CD4-positive, alpha-beta T cell treated with Interleukin-4 for 1 hour (primary cell): ENCODE measurements around the gene XXYLT1.
"Not testable (repeated sequence)": the region's sequence is repeated elsewhere in the genome, so short reads cannot be mapped to it uniquely, and the experiment has no call there.

ENCODE experiments used
- DNase-seq, 2 donors: peaks; one replicate each; pipeline ENCODE4 v3.0.0-alpha.2; 2020 to 2022

The XXYLT1 gene

DNA sequence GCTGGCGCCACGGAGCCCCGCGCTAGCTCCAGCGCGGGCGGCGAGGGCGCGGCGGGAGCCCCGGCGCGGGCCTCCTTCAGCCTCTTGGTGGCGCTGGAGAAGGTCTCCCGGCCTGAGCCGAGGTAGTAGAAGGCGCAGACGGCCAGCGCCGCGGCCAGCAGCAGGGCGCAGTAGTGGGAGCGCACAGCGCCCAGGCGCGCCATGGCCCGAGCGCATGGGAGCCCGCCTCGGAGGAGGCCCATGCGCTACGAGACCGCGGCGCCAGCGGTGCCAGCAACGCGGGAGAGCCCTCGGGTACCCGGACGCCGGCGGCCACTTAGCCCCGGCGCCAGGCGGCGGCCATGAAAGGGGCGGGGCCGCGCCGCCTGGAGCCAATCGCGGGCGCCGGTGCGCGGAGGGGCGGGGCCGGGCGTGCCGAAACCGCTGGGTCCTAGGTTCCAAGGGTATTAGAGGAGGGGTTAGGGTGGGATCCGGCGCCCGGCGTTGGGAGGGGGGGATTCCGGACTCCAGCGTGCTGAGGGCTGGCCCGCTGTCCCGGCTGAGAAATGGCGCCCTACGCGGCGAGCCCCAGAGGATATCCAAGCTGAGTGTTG is at the start of gene XXYLT1:
Gene XXYLT1, minus strand, starts transcription at position 343 of the 593 bp plus-strand sequence. Its CDS starts 101 bp downstream, at position 242.
- peak; percentile 87 to 91 for DNase-seq

- DNase-seq: no peak
Measured at GRCh38 chr3:195319060-195319459, 48.1 kb upstream of the XXYLT1 start.

DNA sequence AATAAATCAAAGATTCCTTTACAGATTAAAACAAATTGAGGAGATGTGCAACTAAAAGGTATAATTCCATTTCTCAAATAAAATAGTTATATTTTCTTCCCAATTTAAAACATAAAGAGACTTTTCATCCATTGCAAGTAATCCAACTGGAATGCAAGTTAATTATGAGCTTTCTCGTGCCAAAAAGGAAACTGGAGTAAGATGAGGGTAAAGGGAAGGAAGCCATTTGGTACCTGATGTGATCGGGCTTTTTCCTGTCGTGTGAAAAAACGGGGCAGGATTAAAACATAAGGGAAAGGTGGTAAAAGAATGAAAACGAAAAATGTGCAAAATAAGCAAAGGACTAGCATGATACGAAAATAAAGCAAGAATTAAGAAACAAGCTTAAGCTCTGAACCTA is 41.8 kb upstream of the XXYLT1 start:
- no peak for DNase-seq

GRCh38 chr3:195307711-195308110 is 36.8 kb upstream of the XXYLT1 start:
- no peak for DNase-seq

DNA sequence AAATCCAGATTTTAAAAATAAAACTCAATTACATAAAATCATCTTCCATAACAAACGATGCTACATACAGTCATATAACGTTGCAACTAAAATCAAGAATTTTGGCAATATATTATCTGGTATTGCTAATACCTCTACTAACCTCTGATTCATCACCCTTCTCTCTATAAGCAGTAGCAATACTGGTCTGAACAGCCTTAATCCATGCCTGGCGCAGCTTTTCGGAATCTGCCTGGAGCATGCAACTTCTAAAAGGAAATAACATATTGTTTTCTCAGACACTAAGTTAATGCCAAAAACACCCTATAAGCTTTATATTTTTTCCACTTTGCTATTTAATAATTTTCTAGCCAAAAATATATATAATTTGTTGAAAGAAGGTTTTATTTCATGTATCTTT is 35.4 kb upstream of the XXYLT1 start:
- no peak for DNase-seq

DNA sequence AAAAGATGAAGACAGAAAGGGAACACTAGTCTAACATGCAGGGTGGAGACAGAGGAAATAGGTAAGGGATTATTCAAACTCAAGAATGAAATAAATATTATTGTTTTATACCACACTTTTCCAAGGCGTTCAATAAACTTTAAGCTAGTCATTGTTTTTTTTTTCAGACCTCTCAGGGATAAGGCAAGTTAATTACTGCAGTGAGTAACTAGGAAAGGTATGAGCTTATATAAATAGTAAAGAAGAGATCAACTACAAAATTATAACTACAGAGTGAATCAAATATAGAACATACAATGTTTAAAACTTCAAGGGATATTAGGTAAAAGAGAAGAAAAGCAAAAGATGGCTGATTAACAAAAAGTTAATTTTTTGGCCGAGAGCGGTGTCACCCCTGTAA is 31.5 kb upstream of the XXYLT1 start:
- no peak for DNase-seq

DNA sequence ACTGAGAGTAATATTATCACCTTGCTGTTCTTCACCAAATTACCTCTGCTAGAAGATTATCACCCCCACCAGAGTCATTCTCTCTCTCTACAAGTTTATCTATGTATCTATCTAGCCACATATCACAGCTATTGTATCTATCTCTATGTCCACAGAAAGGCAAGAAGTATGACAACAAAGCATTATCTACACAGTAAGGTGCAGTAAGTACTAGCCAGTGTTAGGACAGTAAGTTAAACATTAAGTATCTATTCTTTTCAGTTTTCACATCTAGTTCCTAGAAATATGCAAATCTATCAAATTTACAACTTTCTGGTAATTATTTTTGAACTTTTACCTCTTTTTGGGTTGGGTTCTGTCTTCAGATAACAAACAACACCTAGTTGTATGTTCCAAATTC is 26.5 kb upstream of the XXYLT1 start:
- DNase-seq: no peak

DNA sequence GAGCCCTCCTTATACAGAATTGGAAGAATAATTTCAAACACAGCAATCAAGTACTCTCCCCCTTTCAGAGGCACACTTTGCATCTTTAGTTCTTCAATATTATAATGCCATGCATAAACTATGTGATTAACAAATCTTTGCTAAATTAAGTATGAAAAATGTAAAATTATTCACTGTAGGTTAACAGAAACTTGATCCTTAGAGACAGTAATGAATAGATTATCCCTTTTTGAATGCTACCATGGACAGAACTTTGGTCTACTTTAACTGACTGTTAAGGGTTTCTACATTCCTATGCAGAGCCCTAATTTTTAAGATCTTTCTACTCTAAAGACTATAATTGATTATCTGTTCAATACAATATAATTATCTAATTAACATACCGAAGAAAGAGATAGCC is 25.7 kb upstream of the XXYLT1 start:
- DNase-seq: no peak

DNA sequence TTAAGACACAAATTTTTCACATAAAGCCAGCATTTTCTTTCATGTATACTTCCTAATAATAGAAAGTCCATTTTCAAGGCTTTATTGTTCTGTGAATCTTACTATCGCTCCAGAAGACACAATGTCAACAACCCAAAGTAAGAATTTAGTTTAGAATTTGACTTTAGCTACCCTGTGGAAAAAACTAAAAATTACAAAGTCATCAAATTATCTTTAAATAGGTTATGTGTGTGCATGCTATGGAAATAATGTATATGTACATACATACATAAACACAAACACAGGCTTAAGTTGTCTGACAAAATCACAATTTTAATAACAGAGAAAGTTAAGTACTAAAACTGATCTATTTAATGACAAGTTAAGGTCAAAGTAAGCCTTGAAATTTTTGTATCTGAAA is 20.2 kb upstream of the XXYLT1 start:
- no peak for DNase-seq

DNA sequence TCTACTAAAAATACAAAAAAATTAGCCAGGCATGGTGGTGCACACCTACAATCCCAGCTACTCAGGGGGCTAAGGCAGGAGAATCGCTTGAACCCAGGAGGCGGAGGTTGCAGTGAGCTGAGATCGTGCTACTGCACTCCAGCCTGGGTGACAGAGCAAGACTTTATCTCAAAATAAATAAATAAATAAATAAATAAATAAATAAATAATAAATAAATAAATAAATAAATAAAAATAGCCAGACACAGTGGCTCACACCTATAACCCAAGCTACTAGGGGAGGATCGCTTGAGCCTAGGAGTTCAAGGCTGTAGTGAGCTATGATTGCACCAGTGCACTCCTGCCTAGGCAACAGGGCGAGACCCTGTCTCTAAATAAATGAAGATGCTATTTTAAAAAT is 19.7 kb upstream of the XXYLT1 start:
- DNase-seq: not testable (repeated sequence)

DNA sequence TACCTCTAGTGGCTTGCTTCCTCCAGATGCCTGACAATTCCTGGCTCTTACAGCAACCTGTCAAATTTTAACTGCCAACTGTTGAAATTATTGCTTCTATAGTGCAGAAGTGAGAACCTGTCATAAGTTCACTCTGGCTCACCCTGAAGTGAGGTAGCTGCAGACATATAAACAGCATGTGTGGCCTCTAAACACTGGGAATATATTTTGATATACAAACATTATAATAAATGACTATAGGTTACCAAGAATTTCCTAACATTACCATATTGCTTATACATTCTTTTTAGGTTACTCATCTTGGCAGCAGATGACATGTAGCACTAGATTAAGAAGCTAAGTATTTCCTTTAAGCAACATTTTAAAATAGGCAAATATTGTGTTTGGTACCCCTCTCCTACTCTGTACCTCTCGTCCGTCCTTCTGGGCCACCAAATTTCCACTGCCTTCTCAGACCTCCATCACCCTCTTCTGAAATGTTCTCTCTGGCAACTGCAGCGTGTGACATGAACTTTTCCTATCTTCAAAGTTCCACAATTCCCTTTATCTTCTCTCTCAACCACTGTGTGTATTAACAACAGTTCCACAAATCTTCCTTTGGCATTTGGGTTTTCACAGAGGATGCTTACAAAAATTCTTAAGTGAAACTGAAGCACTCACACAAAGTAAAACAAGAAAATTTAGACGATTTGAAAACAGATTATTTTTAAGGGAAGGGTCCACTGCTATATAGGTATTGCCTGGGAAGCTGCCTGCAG is 15.3 kb upstream of the XXYLT1 start:
- DNase-seq: no peak

- no peak for DNase-seq
Measured at GRCh38 chr3:195285372-195285771, 14.4 kb upstream of the XXYLT1 start.

GRCh38 chr3:195284842-195285241 is 13.9 kb upstream of the XXYLT1 start:
- DNase-seq: no peak

DNA sequence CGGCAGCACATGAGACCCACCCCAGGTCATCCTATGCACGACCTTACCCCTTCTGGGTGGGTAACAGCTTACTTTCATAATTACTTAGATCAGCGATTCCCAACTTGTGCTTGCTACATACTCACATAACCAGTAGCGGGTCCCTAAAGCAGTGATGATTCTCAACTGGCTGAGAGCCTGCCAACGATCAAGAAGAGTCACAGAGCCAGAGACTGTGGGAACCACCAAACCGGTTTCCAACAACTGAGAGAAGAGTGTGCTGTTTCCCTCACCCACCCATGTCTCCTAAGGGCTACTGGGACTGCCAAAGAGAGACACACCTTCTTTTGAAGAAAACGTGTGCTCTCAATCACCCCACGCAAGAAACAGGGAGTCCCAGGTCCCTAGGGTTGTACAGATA is 12.0 kb upstream of the XXYLT1 start:
- DNase-seq: no peak

GRCh38 chr3:195274259-195274966 is 3.5 kb upstream of the XXYLT1 start:
- DNase-seq: no peak

DNA sequence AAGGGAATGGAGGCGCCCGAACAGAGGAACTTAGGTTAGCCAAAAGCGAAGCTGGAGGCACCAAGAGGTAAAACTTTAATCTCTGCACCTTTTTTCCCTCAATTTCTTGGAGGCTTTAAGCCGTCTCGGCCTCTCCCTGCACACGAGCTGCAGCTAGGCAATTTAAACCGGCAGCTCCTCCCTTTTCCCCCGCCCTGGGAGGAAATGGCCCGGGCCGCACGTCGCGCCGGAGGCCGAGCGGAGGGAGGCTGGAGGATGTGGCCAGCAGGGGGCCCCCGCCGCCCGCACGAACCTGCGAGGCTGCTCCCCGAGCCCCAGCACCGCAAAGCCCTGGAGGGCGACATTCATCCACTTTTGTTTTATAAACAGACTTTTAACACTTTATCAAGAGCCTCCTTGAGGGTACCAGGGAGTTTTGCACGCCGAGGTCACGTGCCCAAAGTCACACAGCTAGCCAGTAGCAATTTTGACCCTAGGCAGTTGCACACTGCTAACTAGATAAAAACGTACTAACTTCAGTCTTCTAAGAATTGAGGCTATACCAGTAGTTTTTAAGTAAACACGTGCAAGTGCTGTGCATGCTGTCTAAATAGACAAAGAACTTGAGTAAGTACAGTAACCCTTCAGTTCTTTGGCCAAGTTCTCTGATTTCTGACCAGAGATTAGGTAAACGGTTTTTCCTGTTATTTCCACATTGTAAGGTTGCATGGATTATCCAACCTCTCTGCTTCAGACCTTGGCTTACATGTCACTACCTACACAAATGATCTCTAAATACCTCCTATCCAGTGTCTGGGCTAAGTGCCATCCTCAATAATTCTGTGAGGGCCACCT is 668 bp upstream of the XXYLT1 start:
- DNase-seq: peak; percentile 85 to 88

DNA sequence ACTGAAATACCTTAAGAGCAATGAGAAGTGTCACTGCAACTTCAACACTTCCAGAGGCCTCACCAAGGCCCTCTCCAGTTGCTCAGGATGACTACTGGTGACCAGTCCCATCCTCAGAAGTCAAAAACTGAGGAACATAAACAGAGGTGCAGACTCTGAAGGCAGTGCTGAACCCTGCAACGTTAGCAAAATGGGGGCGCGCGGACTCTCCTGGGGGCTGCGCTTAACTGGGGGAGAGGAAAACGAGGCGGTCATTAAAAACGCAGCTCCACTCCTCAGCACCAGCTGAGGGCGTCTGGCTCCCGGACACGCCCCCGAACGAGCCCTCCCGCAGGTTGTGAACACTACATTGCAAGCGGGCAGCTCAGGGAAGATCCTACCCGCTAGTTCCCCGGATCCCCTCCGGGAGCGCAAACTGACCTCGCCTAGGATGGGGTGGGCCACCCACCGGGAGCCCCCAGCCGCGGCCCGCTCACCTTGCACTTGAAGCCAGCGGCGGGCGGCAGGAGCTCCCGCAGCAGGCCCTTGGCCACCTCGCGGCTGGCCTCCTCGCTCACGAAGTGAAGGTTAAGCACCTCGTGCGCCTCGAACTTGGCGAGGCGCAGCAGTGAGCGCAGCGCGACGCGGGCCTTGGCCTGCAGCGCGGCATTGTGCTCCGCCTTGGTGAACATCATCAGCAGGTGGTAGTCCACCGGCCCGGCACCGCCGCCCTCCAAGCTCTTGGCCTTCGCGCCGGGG is 711 bp downstream of the XXYLT1 start:
- DNase-seq: no peak

DNA sequence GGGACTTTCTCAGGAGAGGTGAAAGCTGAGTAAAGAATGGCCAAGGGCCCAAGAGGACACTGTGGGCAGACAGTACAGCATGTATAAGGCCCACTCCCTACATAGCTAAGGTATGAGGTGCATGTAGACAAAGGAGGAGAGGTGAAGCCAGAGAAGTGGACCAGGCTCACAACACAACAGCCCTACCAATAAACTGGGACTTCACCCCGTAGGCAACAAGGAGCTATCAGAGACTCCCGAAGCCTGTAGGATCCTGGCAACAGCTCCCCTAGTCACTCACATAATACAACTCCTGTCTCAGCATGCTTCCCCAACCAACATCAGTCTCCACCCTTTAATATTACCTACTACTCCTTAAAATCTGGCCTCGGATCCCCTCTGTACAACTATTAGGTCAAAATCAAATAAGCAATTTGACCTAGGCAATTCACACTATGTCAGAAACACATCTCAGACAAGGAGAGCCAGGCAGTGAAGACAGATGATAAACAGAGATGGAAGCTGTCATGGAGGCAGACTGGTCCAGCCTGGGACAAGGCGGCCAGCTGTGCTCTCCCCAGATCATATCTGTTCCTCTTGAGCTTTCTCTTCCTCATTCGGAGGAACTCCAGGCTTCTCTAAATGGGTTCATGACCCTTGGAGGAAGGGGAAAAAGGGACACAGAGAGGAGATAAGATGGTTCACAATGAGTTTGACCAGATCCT is 1.4 kb downstream of the XXYLT1 start:
- DNase-seq: no peak

- DNase-seq: no peak
Measured at GRCh38 chr3:195268576-195269309, 2.2 kb downstream of the XXYLT1 start.

DNA sequence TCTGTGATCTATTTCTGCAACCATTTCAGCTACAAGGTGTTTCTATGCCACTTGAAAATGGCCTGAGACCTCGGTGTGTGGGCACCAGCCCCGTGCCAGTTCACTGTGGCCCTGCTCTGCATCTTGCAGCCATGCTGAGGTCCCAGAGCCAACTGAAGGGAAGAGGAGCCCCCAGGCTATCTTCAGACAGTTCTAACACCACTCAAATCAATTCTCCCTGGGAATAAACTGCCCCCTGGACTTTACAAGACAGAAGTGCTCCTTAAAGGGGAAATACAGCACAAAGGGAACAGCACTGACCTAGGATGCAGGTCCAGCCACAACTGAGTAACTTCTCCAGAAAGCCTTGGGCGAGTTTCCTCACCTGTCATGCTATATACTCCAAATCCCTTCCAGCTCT is 3.9 kb downstream of the XXYLT1 start:
- DNase-seq: no peak

- no peak for DNase-seq
Measured at GRCh38 chr3:195266428-195266827, 4.5 kb downstream of the XXYLT1 start.
